IPS-20b (cell line): ENCODE results near the gene GJB5.

ENCODE experiments used
- H3K27ac ChIP-seq: one replicate; pipeline ENCODE4 v1.5.1; 2013; ENCODE audit warnings: low read length
- H3K27me3 ChIP-seq: 2 replicates; pipeline ENCODE4 v1.6.1; 2013; ENCODE audit warnings: mild to moderate bottlenecking, low read length, inconsistent platforms; ENCODE audit not compliant: insufficient read depth
- H3K36me3 ChIP-seq: 2 replicates; pipeline ENCODE4 v1.6.1; 2013; ENCODE audit warnings: low read depth, mild to moderate bottlenecking, inconsistent platforms, low read length, moderate library complexity; ENCODE audit not compliant: insufficient read depth
- H3K4me1 ChIP-seq: 2 replicates; pipeline ENCODE4 v1.6.1; 2013; ENCODE audit warnings: mild to moderate bottlenecking, control low read depth, inconsistent platforms, low read length, moderate library complexity; ENCODE audit not compliant: insufficient read depth
- H3K4me3 ChIP-seq: 2 replicates; pipeline ENCODE4 v1.5.1; 2013; ENCODE audit warnings: mild to moderate bottlenecking, low read length, inconsistent platforms
- H3K9ac ChIP-seq: 2 replicates; pipeline ENCODE4 v1.6.1; 2013; ENCODE audit warnings: low read depth, mild to moderate bottlenecking, inconsistent platforms, low read length, moderate library complexity
- H3K9me3 ChIP-seq: 2 replicates; pipeline ENCODE4 v1.6.1; 2013; ENCODE audit warnings: mild to moderate bottlenecking, low read depth, low read length, inconsistent platforms; ENCODE audit not compliant: insufficient read depth

The GJB5 gene

GRCh38 chr1:34746101-34746500 is 8.7 kb upstream of the GJB5 start:
- H3K4me1 ChIP-seq, result 0 out of 2 replicates have a peak, but pooled peaks cover 4% of the 10 kb centered on the region
- H3K9me3 ChIP-seq, result no peaks in the 10 kb centered on the region
- no peak overlapping the region for H3K9ac ChIP-seq
- H3K27ac ChIP-seq, result no peak overlapping the region
- peaks cover 17% of the 10 kb centered on the region for H3K27me3 ChIP-seq
- no peak overlapping the region for H3K4me3 ChIP-seq
- no peaks in the 10 kb centered on the region for H3K36me3 ChIP-seq

GRCh38 chr1:34746785-34747637 is 7.8 kb upstream of the GJB5 start:
- H3K9ac ChIP-seq, result no peak overlapping the region
- H3K9me3 ChIP-seq, result no peaks in the 10 kb centered on the region
- no peak overlapping the region for H3K4me3 ChIP-seq
- 0 out of 2 replicates have a peak, but pooled peaks cover 4% of the 10 kb centered on the region for H3K4me1 ChIP-seq
- H3K27me3 ChIP-seq, result peaks cover 12% of the 10 kb centered on the region
- H3K27ac ChIP-seq, result no peak overlapping the region
- H3K36me3 ChIP-seq, result no peaks in the 10 kb centered on the region

GRCh38 chr1:34747638-34747941 is 7.3 kb upstream of the GJB5 start:
- Histone ChIP-seq H3K36me3 (no peaks in the 10 kb centered on the region), H3K9ac (no peak overlapping the region), H3K4me1 (0 out of 2 replicates have a peak, but pooled peaks cover 4% of the 10 kb centered on the region), H3K27me3 (peaks cover 6% of the 10 kb centered on the region), H3K4me3 (no peak overlapping the region), H3K9me3 (no peaks in the 10 kb centered on the region), H3K27ac (no peak overlapping the region)

- Histone ChIP-seq H3K9me3 (no peaks in the 10 kb centered on the region), H3K27ac (no peak overlapping the region), H3K9ac (no peak overlapping the region), H3K4me1 (0 out of 2 replicates have a peak, but pooled peaks cover 4% of the 10 kb centered on the region), H3K27me3 (no peaks in the 10 kb centered on the region), H3K4me3 (no peak overlapping the region), H3K36me3 (no peaks in the 10 kb centered on the region)
Observed at GRCh38 chr1:34749992-34750391, 4.9 kb upstream of the GJB5 start.

DNA sequence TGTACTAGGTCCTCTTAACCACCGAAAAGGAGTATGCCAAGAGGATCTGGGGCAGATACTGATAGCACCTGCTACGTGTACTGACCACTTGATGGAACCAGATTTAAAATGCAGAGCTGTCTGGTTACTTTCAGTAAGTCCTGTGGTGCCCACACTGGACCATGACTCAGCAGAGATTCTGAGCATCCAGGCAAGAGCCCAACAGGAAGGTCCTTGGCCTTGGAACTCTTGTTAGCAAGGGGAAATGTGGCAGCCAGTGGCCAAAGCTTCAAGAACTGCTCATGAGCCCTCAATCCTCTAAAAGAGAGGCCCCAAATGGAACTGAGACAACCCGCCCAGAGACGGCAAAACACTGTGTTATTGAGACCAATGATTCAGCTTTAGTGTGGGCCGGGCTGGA is 4.2 kb upstream of the GJB5 start:
- Histone ChIP-seq H3K27me3 (no peaks in the 10 kb centered on the region), H3K9ac (no peak overlapping the region), H3K4me3 (no peak overlapping the region), H3K36me3 (no peaks in the 10 kb centered on the region), H3K4me1 (0 out of 2 replicates have a peak, but pooled peaks cover 4% of the 10 kb centered on the region), H3K9me3 (no peaks in the 10 kb centered on the region), H3K27ac (no peak overlapping the region)

DNA sequence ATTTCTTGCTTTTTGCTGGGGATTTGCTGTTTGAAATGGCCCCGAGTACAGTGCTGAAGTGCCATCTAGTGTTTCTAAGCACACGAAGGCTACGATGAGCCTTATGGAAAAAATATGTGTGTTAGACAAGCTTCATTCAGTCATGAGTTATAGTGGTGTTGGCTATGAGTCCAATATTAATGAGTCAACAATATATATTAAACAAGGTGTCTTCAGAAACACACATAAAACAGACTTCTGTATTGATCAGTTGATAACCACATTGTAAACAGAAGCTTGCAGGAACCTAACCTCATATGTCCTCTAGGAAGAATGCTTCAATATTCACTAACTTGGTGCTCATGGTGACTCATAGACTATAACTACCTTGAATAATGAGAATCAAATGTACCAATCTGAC is 1.7 kb upstream of the GJB5 start:
- Histone ChIP-seq H3K4me3 (no peak overlapping the region), H3K9ac (no peak overlapping the region), H3K36me3 (no peaks in the 10 kb centered on the region), H3K27me3 (no peaks in the 10 kb centered on the region), H3K4me1 (0 out of 2 replicates have a peak, but pooled peaks cover 4% of the 10 kb centered on the region), H3K27ac (no peak overlapping the region), H3K9me3 (no peaks in the 10 kb centered on the region)

GRCh38 chr1:34755961-34756360 is 1.1 kb downstream of the GJB5 start:
- Histone ChIP-seq H3K9me3 (no peaks in the 10 kb centered on the region), H3K9ac (no peak overlapping the region), H3K4me3 (no peak overlapping the region), H3K27me3 (no peaks in the 10 kb centered on the region), H3K36me3 (no peaks in the 10 kb centered on the region), H3K4me1 (0 out of 2 replicates have a peak, but pooled peaks cover 2% of the 10 kb centered on the region), H3K27ac (no peak overlapping the region)

GRCh38 chr1:34757386-34757785 is 2.5 kb downstream of the GJB5 start:
- Histone ChIP-seq H3K27ac (no peak overlapping the region), H3K9ac (no peak overlapping the region), H3K36me3 (no peaks in the 10 kb centered on the region), H3K4me1 (0 out of 2 replicates have a peak, but pooled peaks cover 2% of the 10 kb centered on the region), H3K27me3 (no peaks in the 10 kb centered on the region), H3K4me3 (no peak overlapping the region), H3K9me3 (no peaks in the 10 kb centered on the region)

DNA sequence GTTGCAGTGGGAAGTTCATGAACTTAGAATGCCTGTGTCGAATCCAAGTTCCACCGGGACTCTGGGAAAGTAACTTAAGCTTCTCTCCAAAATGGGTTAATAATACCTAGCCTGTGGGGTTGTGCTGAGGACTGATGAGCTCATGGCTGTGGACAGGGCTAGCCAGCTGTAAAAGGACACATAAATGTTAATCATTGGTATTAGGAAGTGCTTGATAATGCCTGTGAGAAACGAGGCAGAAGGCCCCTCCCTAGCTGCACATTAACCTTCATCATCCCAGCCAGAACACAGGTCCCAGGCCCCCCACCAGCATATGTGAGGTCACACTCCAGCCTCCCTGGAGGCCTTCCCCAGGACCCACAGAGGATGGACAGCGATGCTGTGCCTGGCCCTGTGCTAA is 3.9 kb downstream of the GJB5 start:
- Histone ChIP-seq H3K27me3 (peaks cover 2% of the 10 kb centered on the region), H3K4me1 (peaks cover 12% of the 10 kb centered on the region; the same call in 1 of the 2 replicates), H3K27ac (no peak overlapping the region), H3K36me3 (no peaks in the 10 kb centered on the region), H3K9ac (no peak overlapping the region), H3K4me3 (no peak overlapping the region), H3K9me3 (no peaks in the 10 kb centered on the region)

GRCh38 chr1:34759503-34760357 is 4.9 kb downstream of the GJB5 start, which contains the start of gene GJB4:
GJB4 (plus strand) TSS chr1:34759740; CDS start chr1:34761255, 1,515 bp downstream.
- no peak within 1 kb of the TSS for H3K9ac ChIP-seq
- peaks cover 13% of the 10 kb centered on the region; the same call in 1 of the 2 replicates for H3K4me1 ChIP-seq
- H3K36me3 ChIP-seq, result no peaks in the 10 kb centered on the region
- no peaks in the 10 kb centered on the region for H3K9me3 ChIP-seq
- no peak within 1 kb of the TSS for H3K4me3 ChIP-seq
- H3K27ac ChIP-seq, result no peak within 1 kb of the TSS
- H3K27me3 ChIP-seq, result peaks cover 3% of the 10 kb centered on the region

DNA sequence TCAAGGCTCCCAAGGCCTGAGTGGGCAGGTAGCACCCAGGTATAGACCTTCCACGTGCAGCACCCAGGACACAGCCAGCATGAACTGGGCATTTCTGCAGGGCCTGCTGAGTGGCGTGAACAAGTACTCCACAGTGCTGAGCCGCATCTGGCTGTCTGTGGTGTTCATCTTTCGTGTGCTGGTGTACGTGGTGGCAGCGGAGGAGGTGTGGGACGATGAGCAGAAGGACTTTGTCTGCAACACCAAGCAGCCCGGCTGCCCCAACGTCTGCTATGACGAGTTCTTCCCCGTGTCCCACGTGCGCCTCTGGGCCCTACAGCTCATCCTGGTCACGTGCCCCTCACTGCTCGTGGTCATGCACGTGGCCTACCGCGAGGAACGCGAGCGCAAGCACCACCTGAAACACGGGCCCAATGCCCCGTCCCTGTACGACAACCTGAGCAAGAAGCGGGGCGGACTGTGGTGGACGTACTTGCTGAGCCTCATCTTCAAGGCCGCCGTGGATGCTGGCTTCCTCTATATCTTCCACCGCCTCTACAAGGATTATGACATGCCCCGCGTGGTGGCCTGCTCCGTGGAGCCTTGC is 6.4 kb downstream of the GJB5 start:
- H3K36me3 ChIP-seq, result no peaks in the 10 kb centered on the region
- no peak overlapping the region for H3K9ac ChIP-seq
- no peaks in the 10 kb centered on the region for H3K9me3 ChIP-seq
- H3K4me1 ChIP-seq, result peaks cover 13% of the 10 kb centered on the region; the same call in 1 of the 2 replicates
- no peak overlapping the region for H3K4me3 ChIP-seq
- H3K27ac ChIP-seq, result no peak overlapping the region
- H3K27me3 ChIP-seq, result peaks cover 3% of the 10 kb centered on the region
